HepG2 (cell line): Measurements from ENCODE around the gene TRAF4. TPM values are rescaled to one million over a fixed set of nuclear protein-coding genes. Genes with fewer than 3 reads are reported as not detected.

Source experiments
- ARID2 ChIP-seq: sonication (generic); formaldehyde crosslinking; IDR thresholded peaks from 2 replicates; pipeline ENCODE4 v1.8.1; 2022; ENCODE audit warnings: mild to moderate bottlenecking, missing genetic modification reagents, borderline replicate concordance
- CBFB ChIP-seq: sonication (generic); formaldehyde crosslinking; IDR thresholded peaks from 2 replicates; pipeline ENCODE4 v1.4.0; 2020; ENCODE audit warnings: missing genetic modification reagents
- FOXC1 ChIP-seq: sonication (generic); formaldehyde crosslinking; IDR thresholded peaks from 2 replicates; pipeline ENCODE4 v1.8.0; 2022; ENCODE audit warnings: mild to moderate bottlenecking, missing genetic modification reagents, borderline replicate concordance
- HMGXB4 ChIP-seq, 2 experiments: sonication (generic) in 1 of 2; formaldehyde crosslinking in 1 of 2; IDR thresholded peaks; 2 replicates each; pipeline versions ENCODE4 v1.4.0 to v1.6.1; 2018 to 2020; ENCODE audit warnings: missing genetic modification reagents in 2 of 2, borderline replicate concordance in 1 of 2, low read depth in 1 of 2, mild to moderate bottlenecking in 1 of 2, missing biosample characterization in 1 of 2
- HNF1B ChIP-seq: sonication (generic); formaldehyde crosslinking; IDR thresholded peaks from 2 replicates; pipeline ENCODE4 v1.5.1; 2020; ENCODE audit warnings: mild to moderate bottlenecking, moderate library complexity, missing genetic modification reagents
- NFIB ChIP-seq: sonication (generic); formaldehyde crosslinking; IDR thresholded peaks from 2 replicates; pipeline ENCODE4 v1.9.0; 2021; ENCODE audit warnings: missing genetic modification reagents, mild to moderate bottlenecking, borderline replicate concordance
- POGZ ChIP-seq: sonication (generic); formaldehyde crosslinking; IDR thresholded peaks from 2 replicates; pipeline ENCODE4 v1.4.0; 2020; ENCODE audit warnings: mild to moderate bottlenecking, missing genetic modification reagents
- PPARG ChIP-seq: conservative IDR thresholded peaks from 2 replicates; pipeline ENCODE4 v1.6.1; 2016; ENCODE audit warnings: missing biosample characterization, missing genetic modification reagents
- PRDM10 ChIP-seq: sonication (generic); formaldehyde crosslinking; IDR thresholded peaks from 2 replicates; pipeline ENCODE4 v1.4.0; 2020; ENCODE audit warnings: low read depth, missing genetic modification reagents
- PRPF4 ChIP-seq: fragments of 200-400 bp; formaldehyde crosslinking; IDR thresholded peaks from 2 replicates; pipeline ENCODE4 v1.6.1; 2016; ENCODE audit warnings: low read length, low read depth; ENCODE audit not compliant: poor library complexity, severe bottlenecking
- SMARCC2 ChIP-seq: fragments of 450-650 bp; IDR thresholded peaks from 2 replicates; pipeline ENCODE4 v1.6.1; 2017; ENCODE audit warnings: antibody characterized with exemption, mild to moderate bottlenecking
- SRSF1 ChIP-seq: fragments of 200-400 bp; formaldehyde crosslinking; optimal IDR thresholded peaks from 2 replicates; pipeline ENCODE3; 2017; ENCODE audit warnings: mild to moderate bottlenecking, low read depth, low read length, moderate library complexity
- TCF7 ChIP-seq: sonication (generic); IDR thresholded peaks from 2 replicates; pipeline ENCODE4 v1.6.1; 2016; ENCODE audit warnings: antibody characterized with exemption, low read depth
- ZBTB43 ChIP-seq: sonication (generic); formaldehyde crosslinking; conservative IDR thresholded peaks from 2 replicates; pipeline ENCODE4 v1.4.0; 2020; ENCODE audit warnings: missing genetic modification reagents
- ZNF30 ChIP-seq: sonication (generic); formaldehyde crosslinking; IDR thresholded peaks from 2 replicates; pipeline ENCODE4 v1.5.0; 2020; ENCODE audit warnings: mild to moderate bottlenecking, missing genetic modification reagents
- ZNF589 ChIP-seq: sonication (generic); formaldehyde crosslinking; conservative IDR thresholded peaks from 2 replicates; pipeline ENCODE4 v1.8.0; 2022; ENCODE audit warnings: mild to moderate bottlenecking, moderate library complexity, missing genetic modification reagents
- ZNF746 ChIP-seq: sonication (generic); formaldehyde crosslinking; IDR thresholded peaks from 2 replicates; pipeline ENCODE4 v1.8.0; 2022; ENCODE audit warnings: mild to moderate bottlenecking, missing genetic modification reagents
- ZNF841 ChIP-seq: sonication (generic); formaldehyde crosslinking; IDR thresholded peaks from 2 replicates; pipeline ENCODE4 v1.8.1; 2023; ENCODE audit warnings: missing genetic modification reagents, borderline replicate concordance
- polyA plus RNA-seq, 8 experiments: library from polyadenylated mRNA; depleted of rRNA in 3 of 8; stranded (reverse) in 7 of 8; unstranded in 1 of 8; fragments of >200 nt; fragmentation: Illumina TruSeq in 4 of 8; extraction: Trizol in 4 of 8; gene quantifications; 2 replicates each; pipeline versions ENCODE4 v1.2.1 to v1.2.3, GENCODE V29; 2011 to 2016; ENCODE audit warnings: low read depth in 4 of 8, missing spikeins in 1 of 8, mixed read lengths in 1 of 8; ENCODE audit not compliant: insufficient read depth in 1 of 8
- total RNA-seq, 5 experiments: library from RNA; depleted of rRNA; stranded (reverse); fragments of >200 nt; fragmentation: Illumina TruSeq; extraction: Trizol; gene quantifications; 2 replicates each; pipeline ENCODE4 v1.2.3, GENCODE V29; 2016; ENCODE audit warnings: low read depth in 1 of 5

Gene TRAF4
- total and polyA plus RNA-seq, 2 of the 13 experiments (the other 11 are each of a cell fraction or from before 2014, with no cell fraction given): 86.0 to 89.9 TPM

GRCh38 chr17:28698253-28698941 is 45.4 kb upstream of the TRAF4 start (continued):
- TF ChIP-seq TCF7 (peak; percentile 47; the same call in 1 of the 2 replicates), ZNF589 (CRISPR knock-in tag) (peak; percentile 75), ZNF841 (0 out of 2 replicates have a peak, but pooled peaks have one; percentile 42), PRDM10 (CRISPR knock-in tag) (peak; percentile 52; the same call in 1 of the 2 replicates), PRPF4 (peak; percentile 47), HNF1B (peak; percentile 90), SMARCC2 (no peak), PPARG (CRISPR knock-in tag) (peak; percentile 89), FOXC1 (CRISPR knock-in tag) (peak; percentile 33; the same call in 1 of the 2 replicates), ZNF746 (CRISPR knock-in tag) (peak; percentile 52; the same call in 1 of the 2 replicates), HMGXB4 (CRISPR knock-in tag; IDR thresholded peaks at IDR 0.05; ENCODE audit: borderline replicate concordance in 1 of 2, low read depth in 1 of 2) (peak in 1 of 2 experiments; percentile 48; a peak in 1 of 4 replicates), ZNF30 (CRISPR knock-in tag) (no peak), ZBTB43 (CRISPR knock-in tag) (peak; percentile 68; the same call in 1 of the 2 replicates), ARID2 (peak; percentile 65; the same call in 1 of the 2 replicates), POGZ (peak; percentile 56; the same call in 1 of the 2 replicates), CBFB (CRISPR knock-in tag) (peak; percentile 38; the same call in 1 of the 2 replicates), NFIB (no peak), SRSF1 (no peak)
